Cerebellar cortex (tissue), 1 donor: Measurements from ENCODE around the gene ZNF41.
A peak's percentile ranks its signal among the peaks of the same experiment; 100 is the strongest.

Source experiments
- DNase-seq: peaks from one replicate; pipeline ENCODE4 v3.0.0-alpha.2; 2015; ENCODE audit warnings: low spot score

Gene ZNF41

GRCh38 chrX:47489507-47490275 lies 6.7 kb upstream of the ZNF41 start:
- DNase-seq: peak; percentile 18

- peak; percentile 3 for DNase-seq
Observed at GRCh38 chrX:47484885-47485284, 1.9 kb upstream of the ZNF41 start.

GRCh38 chrX:47483306-47484268 lies 565 bp upstream of the ZNF41 start:
- peak; percentile 32 for DNase-seq

GRCh38 chrX:47482065-47482511 lies 934 bp downstream of the ZNF41 start:
- DNase-seq: no peak

GRCh38 chrX:47481160-47481559 lies 1.9 kb downstream of the ZNF41 start:
- DNase-seq: no peak

GRCh38 chrX:47480576-47480975 lies 2.4 kb downstream of the ZNF41 start:
- DNase-seq: no peak

- no peak for DNase-seq
Observed at GRCh38 chrX:47475476-47475875, 7.5 kb downstream of the ZNF41 start.

GRCh38 chrX:47467106-47467505 lies 15.9 kb downstream of the ZNF41 start:
- DNase-seq: no peak

- DNase-seq: no peak
Observed at GRCh38 chrX:47460561-47460960, 22.5 kb downstream of the ZNF41 start.

- DNase-seq: no peak
Observed at GRCh38 chrX:47458528-47458927, 24.5 kb downstream of the ZNF41 start.

- peak; percentile 11 for DNase-seq
Observed at GRCh38 chrX:47456080-47456479, 26.9 kb downstream of the ZNF41 start.

- no peak for DNase-seq
Observed at GRCh38 chrX:47452112-47452511, 30.9 kb downstream of the ZNF41 start.

GRCh38 chrX:47448165-47448806 lies 34.7 kb downstream of the ZNF41 start:
- DNase-seq: no peak

GRCh38 chrX:47447607-47448006 lies 35.4 kb downstream of the ZNF41 start:
- no peak for DNase-seq

- no peak for DNase-seq
Observed at GRCh38 chrX:47446971-47447370, 36.1 kb downstream of the ZNF41 start.

GRCh38 chrX:47446431-47446830 lies 36.6 kb downstream of the ZNF41 start:
- DNase-seq: no peak

- no peak for DNase-seq
Observed at GRCh38 chrX:47430925-47431324, 52.1 kb downstream of the ZNF41 start.

- DNase-seq: no peak
Observed at GRCh38 chrX:47422444-47422843, 60.6 kb downstream of the ZNF41 start.

GRCh38 chrX:47420962-47421361 lies 62.1 kb downstream of the ZNF41 start:
- no peak for DNase-seq

GRCh38 chrX:47420265-47420664 lies 62.8 kb downstream of the ZNF41 start:
- no peak for DNase-seq

- DNase-seq: no peak
Observed at GRCh38 chrX:47413179-47413594, 69.8 kb downstream of the ZNF41 start.
